HG02840 (cell line): ENCODE measurements around the gene CST6.

ENCODE experiments used
- ATAC-seq: cut with Tn5 transposase; IDR thresholded peaks from one replicate; pipeline ENCODE4 v1.9.1; 2021; ENCODE audit warnings: mild to moderate bottlenecking, moderate library complexity, moderate number of reproducible peaks; ENCODE audit not compliant: unreplicated experiment, low FRiP score

Gene CST6

DNA sequence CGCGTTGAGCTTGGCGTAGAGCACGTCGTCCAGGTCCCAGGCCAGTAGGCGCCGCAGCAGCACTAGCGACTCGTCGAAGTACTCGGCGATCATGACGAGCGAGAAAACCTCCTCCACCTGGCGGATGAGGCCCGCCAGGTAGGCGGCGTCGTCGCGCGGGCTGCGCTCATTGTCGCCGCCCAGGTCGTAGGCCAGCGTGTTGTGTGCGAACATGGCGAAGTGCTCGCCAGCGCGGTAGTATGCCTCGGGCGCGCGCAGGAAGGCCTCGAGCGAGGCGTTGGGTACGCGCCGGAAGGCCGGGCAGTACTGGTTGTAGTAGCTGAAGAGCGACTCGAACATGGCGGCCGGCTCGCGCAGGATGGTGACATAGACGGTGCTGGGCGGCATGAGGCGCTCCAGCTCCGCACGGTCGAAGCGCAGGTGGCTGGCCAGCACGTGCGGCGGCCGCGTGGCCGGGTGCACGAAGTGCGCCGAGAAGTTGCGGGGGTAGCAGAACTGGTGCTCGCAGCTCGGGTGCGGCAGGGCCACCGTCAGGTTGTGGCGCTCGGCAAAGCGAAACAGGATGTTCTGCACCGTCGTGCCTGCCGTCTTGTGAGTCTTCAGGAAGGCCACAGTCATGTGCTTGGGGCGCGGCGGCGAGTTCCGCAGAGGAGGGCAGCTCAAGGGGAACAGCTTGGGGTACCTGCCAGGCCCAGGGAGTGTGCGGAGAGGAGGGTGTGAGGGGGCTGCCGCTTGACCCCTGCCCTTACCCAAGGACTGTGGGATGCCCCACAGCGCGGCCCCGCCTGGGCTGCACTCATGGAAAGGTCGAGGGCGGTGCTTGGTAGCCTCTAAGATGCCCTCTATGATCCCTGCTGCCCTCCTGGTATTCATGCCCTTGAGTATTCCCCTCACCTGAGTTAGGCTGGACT is 31.4 kb downstream of the CST6 start:
- ATAC-seq: no peak

DNA sequence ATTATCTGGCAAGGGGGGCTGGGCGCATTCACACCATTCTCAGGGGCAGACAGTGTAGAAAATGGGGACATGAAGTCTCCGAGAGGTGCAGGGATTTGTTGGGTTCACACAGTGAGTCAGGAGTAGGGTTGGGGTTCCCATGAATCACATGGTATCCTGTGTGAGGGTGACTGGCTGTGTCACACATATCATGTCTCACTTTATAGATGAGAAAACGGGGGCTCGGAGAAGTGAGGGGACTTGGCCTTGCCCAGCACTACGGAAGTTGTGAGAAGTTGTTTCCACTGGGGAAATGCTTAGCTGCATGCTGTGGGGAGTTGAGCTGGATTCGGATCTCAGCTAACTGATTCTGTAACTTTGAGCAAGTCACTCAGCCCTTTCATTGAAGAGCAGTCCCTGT is 32.9 kb downstream of the CST6 start:
- ATAC-seq: no peak

- no peak for ATAC-seq
Measured at GRCh38 chr11:66045177-66045639, 33.4 kb downstream of the CST6 start.

DNA sequence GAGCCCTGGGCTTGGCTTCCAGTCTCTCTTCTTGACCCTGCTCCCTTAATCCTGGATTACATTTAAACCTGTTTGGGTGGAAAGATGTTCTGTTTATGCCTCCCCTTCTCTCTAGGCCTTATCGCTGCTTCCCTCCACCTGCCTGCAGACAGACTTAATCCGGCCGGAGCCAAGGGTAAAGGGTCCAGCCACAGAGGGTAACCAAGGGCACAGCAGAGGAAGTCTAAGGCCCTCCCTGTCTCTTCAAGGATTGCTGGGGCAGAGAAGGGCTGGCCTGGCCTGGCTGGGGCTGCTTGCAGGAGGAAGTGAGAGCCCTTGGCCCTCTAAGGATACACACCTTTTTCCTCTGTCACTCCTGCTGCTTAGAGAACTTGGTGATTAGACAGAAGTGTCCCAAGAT is 35.1 kb downstream of the CST6 start:
- no peak for ATAC-seq

DNA sequence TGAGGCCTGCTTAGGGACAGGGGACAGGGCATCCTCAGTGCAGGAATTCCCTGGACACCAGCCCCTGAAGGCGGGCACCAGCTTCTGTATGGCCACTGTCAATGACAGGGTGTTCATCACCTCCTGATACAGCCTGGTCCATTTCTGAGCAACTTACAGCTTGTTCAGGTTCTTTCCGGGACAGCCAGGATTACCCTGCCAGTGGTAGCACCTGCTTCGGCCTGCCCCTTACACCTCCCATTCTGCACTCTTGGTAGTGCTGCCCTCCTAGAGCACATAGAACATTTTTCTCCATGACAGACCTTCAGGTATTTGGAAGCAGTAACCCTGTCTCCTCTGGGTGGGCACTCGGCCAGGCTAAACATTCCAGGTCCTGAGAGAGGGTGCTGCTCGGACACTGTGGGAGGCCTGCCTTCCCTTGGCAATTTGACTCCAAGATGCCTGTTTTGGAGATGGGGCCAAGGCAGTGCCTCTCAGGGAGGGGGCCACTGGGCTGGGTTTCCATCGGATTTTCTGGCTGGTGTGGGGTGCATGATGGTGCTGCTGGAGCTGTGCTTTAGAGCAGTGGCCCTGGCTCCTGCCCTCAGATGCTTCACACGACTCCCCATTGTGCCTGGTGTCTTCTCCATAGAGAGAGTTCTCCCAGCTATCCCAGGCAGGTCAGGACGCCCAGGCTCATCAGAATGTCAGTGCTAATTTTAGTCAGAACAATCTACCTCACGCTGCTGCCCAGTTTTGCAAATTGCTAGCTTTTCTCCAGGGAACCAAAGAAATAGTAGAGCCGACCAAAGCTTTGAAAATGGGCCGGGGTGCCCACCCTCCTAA is 35.9 kb downstream of the CST6 start:
- no peak for ATAC-seq

GRCh38 chr11:66048547-66049323 is 36.9 kb downstream of the CST6 start, which contains the start of gene GAL3ST3:
Gene GAL3ST3, minus strand, starts transcription at chr11:66049161. Its CDS starts 3,746 bp downstream, at chr11:66045415.
- no peak for ATAC-seq

GRCh38 chr11:66050581-66051231 is 38.9 kb downstream of the CST6 start:
- ATAC-seq: no peak

GRCh38 chr11:66051371-66051765 is 39.6 kb downstream of the CST6 start:
- no peak for ATAC-seq

GRCh38 chr11:66051766-66052663 is 40.2 kb downstream of the CST6 start, which contains the start of gene SF3B2:
Gene SF3B2, plus strand, starts transcription at chr11:66052364. Its CDS starts 21 bp downstream, at chr11:66052385.
- peak; percentile 88 for ATAC-seq

DNA sequence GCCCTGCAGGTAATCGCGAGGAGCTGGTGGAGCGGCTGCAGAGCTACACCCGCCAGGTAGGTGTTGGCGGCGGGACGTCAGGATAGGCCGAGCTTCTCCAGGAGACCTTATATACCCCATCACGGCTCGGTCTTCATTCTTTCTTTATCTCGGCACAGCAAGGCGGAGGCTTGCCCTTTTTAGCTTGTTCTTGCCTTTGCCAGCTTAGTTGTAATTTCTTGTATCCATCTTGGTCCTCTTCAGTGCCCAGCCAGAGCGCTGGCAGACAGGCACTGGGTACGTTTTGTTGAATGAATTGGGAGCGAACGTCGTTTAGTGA is 40.8 kb downstream of the CST6 start:
- ATAC-seq: no peak

- no peak for ATAC-seq
Measured at GRCh38 chr11:66055021-66055420, 43.2 kb downstream of the CST6 start.

GRCh38 chr11:66056501-66056900 is 44.7 kb downstream of the CST6 start:
- no peak for ATAC-seq

GRCh38 chr11:66059966-66060680 is 48.3 kb downstream of the CST6 start:
- no peak for ATAC-seq

GRCh38 chr11:66061268-66061667 is 49.5 kb downstream of the CST6 start:
- ATAC-seq: no peak

GRCh38 chr11:66062408-66062807 is 50.6 kb downstream of the CST6 start:
- no peak for ATAC-seq
